NB4 (cell line): ENCODE results near the gene ITIH1.

Source experiments
- CTCF ChIP-seq: IDR thresholded peaks from one replicate; pipeline ENCODE4 v1.5.1; 2012; ENCODE audit warnings: low read depth, low read length
- POLR2A ChIP-seq: IDR thresholded peaks from 2 replicates; pipeline ENCODE4 v1.6.1; 2011; ENCODE audit warnings: mild to moderate bottlenecking; ENCODE audit not compliant: insufficient read length; ENCODE audit errors: extremely low read depth

- TF ChIP-seq CTCF = no peak
- no peak for TF ChIP-seq POLR2A
These were observed 16.6 kb downstream of the ITIH1 start for GRCh38 chr3:52793702-52794611.
